ENCODE data around the gene KAT5.
"Not testable (repeated sequence)": the region's sequence is repeated elsewhere in the genome, so short reads cannot be mapped to it uniquely, and the experiment has no call there.

KAT5 gene

DNA sequence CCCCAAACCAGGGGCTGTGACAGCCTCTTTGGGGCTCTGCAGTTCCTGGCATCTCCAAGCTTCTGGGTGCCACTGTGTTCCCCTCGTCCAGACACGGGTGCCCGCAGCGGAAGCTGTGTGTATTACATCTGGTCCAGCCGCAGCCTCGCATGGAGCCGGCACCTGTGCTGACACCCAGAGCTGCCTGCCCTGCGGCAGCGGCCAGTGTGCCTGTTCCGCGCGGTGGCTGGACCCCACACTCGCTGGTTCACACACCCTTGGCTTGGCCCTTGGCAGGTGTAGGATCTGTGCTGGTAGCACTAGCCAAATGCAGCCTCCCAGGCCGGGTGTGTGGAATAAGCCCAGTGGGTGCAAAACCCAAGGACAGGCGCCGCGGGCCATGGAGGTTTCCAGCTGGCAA, 33.0 kb downstream of the KAT5 start:
- no peak for DNase-seq

DNA sequence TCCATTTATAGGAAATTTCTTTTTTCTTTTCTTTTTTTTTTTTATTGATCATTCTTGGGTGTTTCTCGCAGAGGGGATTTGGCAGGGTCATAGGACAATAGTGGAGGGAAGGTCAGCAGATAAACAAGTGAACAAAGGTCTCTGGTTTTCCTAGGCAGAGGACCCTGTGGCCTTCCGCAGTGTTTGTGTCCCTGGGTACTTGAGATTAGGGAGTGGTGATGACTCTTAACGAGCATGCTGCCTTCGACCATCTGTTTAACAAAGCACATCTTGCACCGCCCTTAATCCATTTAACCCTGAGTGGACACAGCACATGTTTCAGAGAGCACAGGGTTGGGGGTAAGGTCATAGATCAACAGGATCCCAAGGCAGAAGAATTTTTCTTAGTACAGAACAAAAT, 50.1 kb downstream of the KAT5 start:
- not testable (repeated sequence) for DNase-seq

DNA sequence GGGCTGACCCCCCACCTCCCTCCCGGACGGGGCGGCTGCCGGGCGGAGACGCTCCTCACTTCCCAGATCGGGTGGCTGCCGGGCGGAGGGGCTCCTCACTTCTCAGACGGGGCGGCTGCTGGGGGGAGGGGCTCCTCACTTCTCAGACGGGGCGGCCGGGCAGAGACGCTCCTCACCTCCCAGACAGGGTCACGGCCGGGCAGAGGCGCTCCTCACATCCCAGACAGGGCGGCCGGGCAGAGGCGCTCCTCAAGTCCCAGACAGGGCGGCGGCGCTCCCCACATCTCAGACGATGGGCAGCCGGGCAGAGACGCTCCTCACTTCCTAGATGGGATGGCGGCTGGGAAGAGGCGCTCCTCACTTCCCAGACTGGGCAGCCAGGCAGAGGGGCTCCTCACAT, 50.8 kb downstream of the KAT5 start:
- DNase-seq = not testable (repeated sequence)

DNA sequence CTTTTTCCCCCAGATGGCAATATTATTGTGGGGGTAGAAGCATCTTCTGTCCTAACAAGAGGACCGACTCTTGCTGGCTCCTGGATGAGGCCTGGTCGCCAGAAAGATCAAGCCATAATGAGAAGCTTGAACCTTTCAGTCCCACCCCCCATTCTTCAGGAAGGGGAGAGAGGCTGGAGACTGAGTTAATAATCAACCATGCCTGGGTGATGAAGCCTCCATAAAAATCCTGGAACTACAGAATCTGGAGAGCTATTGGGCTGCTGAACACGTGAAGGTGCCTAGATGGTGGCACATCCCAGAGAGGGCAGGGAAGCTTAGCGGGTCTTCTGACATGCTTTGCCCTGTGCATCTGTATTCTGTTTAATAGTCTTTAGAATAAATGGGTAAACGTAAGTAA, 52.4 kb downstream of the KAT5 start:
- no peak for DNase-seq

DNA sequence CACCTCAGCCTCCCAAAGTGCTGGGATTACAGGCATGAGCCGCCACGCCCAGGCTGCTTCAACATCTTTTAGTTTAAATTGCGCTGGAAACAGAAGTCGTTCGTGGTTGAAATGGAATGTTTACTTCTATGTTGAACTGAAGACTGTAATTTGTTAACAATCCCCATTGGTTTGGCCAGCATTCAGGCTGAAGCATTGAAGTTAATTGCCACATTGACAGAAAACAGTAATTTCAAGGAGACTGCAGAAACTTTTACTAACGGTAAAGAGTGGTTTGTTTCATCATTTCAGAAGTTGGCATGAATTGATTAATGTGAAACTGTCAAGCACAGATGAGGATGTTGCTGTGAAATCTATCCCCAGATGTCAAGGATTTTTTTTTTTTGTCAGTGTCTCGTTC, 54.5 kb downstream of the KAT5 start:
- no peak for DNase-seq

DNA sequence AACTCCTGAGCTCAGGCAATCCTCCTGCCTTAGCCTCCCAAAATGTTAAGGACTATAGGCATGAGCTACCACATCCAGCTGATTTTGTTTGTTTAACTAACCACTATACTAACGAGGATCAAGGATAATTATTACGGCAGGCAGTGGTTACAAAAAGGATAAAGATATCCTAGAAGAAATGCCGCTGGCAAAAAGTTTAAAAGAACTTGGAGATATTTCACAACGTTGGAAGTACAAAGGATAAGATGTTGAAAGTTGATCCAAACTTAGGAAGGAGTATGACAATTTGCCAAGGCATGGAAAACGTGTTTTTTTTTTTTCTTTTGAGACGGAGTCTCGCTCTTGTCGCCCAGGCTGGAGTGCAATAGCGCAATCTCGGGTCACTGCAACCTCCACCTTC, 55.4 kb downstream of the KAT5 start:
- no peak for DNase-seq

DNA sequence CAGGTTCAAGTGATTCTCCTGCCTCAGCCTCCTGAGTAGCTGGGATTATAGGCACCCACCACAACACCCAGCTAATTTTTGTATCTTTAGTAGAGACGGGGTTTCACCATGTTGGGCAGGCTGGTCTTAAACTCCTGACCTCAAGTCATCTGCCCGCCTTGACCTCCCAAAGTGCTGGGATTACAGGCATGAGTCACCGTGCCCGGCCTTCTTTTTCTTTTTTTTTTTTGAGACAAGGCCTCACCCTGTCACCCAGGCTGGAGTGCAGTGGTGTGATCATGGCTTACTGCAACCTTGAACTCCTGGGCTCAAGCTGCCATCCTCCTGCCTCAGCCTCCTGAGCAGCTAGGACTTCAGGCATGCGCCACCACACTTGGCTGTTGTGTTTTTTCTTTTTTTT, 55.8 kb downstream of the KAT5 start:
- DNase-seq = not testable (repeated sequence)

Data from GDM1 (cell line).